ENCODE results near the gene TTF2. TPM values are rescaled to one million over a fixed set of nuclear protein-coding genes. Genes with fewer than 3 reads are reported as not detected.

TTF2 gene
- polyA plus RNA-seq, 1 donor = 32.1 TPM

DNA sequence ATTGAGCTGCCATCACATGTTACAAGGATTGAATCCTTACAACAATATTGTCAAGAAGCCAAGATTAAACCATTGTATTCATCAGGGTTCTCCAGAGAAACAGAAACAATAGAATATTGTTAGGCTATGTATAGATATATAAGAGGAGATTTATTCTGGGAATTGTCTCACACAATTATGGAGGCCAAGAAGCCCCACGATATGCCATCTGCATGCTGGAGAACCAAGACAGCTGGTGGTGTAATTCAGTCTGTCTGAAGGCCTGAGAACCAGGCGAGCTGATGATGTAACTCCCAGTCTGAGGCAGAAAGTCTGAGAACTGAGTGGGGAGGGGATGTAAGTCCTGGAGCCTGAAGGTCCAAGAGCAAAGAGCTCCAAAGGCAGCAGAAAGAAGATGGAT, 14.5 kb upstream of the TTF2 start:
- DNase-seq = no peak

DNA sequence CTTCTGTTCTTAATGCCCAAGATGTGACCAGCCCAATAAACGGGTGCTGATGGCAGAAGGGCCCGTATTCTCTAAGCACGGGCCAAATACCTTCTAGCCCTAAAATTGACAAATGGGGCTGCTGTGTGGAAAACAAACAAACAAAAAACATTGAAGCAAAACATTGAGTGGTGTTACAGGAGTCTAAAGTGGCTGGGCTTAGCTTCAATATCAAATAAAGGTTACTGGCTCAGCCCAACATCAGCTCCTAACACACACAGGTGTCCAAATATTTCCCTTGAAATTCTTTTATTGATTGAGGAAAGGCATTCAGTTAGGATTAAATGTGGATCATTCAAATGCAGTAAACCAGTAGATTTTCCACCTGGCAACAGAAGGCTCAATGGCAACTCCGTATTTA, 13.3 kb upstream of the TTF2 start:
- DNase-seq = no peak

DNA sequence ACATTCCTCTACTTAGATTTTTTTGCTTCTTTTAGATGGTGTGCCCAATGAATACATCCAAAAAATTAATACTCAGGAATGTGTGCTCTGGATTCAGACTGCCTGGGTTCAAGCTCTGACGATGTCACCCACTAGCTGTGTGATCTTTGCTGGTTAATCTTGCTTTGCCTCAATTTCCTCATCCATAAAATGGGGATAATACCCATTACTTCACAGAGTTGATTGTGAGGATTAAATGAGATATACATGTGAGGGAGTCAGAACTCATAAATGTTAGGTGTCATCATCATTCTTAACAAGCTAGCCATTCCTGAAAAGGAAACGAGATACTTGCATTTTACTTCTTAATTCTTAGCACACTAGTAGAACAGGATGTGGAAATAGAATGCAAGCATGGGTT, 12.9 kb upstream of the TTF2 start:
- no peak for DNase-seq

DNA sequence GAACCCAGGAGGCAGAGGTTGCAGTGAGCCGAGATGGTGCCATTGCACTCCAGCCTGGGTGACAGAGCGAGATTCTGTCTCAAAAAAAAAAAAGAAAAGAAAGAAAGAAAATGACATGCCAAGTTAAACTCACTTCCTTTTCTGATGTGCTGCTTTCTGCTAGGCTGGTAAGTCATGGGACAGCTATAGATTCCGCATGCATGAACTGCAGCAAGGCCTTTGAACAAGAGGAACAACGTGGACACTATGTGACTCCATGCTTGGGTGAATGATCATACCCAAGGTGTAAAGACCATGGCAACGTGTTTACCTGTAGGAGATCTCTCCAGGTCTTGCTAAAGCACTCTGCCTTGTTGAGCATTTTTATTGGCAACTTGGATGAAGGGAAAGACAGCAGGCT, 10.3 kb upstream of the TTF2 start:
- DNase-seq = no peak

DNA sequence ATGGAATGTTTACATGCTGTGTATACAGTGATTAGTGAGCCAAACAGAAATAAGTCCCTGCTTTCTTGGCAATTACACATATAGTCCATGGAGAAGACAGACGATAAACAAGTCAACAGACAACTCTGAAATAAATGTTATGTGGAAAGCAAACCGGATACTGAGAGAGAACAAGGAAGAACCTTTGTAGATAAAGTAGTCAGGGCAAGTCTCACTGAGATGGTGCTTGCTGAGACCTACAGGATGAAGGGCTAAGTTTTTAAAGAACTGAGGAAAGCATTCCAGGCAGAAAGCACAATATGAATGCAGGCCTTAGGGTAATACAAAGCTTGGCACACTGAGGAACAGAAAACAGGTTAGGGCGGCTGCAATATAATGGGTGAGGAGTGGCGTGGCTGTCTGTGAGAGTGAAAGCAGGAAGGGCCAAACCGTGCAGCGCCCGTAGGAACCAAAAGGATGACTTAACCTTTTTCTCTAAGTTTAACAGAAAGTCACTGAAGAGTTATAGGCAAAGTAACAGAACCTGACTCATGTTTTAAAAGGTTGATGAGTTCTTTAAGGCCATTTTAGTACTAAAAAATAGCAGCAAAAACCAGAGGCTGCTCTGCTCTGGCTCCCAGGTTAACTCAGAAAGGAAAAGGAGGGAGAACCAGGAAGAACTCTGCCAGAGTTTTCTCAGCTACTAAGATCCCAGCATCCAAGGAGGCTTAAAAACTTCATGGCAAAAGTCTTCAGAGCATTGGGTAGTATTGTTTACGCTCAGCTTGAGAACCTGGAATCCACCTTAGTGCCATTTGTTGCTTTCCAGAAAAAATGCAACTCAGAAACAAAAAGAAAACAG, 8.7 kb upstream of the TTF2 start:
- no peak for DNase-seq

DNA sequence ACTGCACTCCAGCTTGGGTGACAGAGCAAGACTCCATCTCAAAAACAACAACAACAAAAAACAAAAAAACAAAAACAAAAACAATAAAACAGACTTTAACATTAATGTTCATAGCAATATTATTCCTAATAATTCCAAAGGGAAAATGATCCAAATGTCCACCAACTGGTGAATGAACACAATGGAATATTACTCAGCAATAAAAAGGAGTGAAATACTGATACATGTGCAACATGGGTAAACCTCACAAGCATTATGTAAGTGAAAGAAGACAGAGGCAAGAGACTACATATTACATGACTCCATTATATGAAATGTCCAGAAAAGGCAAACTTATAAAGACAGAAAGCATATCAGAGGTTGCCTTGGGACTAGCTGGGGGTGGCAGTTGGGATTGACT, 6.1 kb upstream of the TTF2 start:
- no peak for DNase-seq

DNA sequence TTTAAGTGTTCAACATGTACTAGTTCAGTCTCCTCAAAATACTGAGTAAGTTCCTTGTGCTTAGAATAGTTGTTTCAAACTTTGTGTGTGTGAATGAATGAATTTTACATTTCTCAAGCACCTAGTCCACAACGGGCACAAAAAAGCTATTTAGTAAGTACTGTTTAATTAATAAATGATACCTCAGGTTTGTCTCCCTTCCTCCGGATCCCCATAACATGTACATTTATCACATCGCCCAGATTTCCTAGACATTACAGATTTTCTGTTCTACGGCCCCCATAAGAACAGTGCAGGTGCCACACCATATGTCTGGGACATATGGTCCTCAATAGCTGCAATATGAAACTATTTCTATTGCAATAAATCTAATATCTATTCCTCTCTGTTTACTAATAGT, 1.3 kb upstream of the TTF2 start:
- no peak for DNase-seq

DNA sequence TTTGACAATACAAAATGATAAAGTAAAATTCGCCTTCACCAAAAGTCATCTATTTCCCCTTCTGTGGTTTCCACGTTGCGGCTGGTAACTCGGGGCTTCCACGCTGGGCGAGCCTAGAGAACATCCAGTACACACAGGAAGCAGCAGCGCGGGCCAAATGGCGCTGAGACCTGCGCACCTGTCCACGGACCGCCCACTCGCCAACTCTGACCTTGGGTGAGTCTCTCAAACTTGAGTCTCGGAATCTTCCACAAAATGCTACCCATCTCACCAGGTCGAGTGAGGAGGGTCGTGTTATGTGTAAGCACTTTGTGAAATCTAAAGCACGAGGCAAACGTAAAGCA, 820 bp upstream of the TTF2 start:
- DNase-seq = no peak

DNA sequence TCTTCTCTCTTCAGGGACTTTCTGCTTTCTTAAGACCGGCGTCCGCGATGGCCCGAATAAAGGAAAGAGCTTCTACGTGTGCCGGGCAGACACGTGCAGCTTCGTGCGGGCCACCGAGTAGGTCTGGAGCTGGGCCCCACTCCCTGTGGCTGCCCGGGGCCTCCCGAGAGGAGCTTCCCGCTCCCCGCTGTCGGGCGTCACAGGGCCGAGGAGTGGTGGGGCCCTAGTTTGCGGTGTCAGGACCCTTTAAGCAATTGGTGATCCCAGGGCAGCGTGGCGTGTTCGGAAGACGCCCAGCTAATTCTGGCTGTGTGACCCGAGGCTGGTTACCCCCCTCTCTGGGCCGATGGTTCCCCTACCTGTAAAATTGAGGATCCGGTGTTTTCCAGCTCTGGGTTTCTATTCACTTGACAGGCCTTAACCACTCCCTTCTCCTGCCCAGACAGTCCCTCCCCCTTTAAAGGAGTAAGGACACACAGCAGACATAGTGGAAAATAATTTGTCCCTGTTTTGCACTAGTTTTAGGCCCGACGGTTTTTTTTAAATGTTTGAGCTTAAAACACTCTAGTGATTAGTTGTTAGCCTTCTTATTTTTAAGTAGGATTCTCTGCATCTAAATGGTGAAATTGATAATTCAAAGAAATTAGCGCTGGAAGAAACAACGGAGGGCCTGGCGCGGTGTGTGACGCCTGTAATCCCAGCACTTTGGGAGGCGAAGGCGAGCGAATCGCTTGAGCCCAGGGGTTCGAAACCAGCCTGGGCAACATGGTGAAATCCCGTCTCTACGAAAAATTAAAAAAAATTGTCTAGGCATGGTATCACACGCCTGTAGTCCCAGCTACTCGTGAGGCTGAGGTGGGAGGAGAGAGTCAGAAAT, 553 bp downstream of the TTF2 start:
- peak; percentile 43 for DNase-seq

DNA sequence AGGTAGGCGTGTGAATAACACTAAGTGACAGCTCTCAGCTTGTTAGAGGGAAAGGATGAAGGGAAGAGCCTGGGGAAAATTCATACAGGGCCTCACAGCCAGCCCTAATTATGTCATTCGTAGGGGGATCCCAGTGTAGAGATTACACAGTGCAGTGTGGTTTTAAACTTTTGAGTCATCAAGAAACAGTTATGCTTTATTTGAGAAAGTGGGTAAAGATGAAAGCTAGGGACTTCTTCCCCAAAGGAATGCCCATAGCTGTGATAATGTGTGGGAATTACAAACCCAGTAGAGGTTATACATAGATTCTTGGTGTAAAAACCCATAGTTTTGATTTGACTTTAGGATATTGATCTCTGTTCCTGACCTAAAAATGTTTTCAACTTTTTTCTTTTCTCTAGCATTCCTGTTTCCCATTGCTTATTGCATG, 1.9 kb downstream of the TTF2 start:
- no peak for DNase-seq

DNA sequence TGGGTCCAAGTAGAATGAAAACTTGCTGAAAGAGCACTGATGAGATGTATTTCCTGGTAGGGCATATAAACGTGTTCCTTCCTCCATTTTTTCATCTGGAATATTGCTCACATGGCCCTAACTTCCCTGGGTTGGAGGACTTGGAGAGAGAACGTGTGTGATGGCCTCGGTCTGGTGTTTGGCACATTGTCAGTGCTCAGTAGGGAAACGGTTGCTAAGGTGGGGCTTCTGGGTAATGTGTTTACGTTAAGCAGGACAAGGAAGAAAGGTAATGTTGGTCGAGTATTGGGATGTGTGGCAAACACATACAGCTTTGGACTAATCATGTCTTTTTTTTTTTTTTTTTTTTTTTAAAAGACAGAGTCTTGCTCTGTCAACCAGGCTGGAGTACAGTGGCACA, 6.2 kb downstream of the TTF2 start:
- no peak for DNase-seq

DNA sequence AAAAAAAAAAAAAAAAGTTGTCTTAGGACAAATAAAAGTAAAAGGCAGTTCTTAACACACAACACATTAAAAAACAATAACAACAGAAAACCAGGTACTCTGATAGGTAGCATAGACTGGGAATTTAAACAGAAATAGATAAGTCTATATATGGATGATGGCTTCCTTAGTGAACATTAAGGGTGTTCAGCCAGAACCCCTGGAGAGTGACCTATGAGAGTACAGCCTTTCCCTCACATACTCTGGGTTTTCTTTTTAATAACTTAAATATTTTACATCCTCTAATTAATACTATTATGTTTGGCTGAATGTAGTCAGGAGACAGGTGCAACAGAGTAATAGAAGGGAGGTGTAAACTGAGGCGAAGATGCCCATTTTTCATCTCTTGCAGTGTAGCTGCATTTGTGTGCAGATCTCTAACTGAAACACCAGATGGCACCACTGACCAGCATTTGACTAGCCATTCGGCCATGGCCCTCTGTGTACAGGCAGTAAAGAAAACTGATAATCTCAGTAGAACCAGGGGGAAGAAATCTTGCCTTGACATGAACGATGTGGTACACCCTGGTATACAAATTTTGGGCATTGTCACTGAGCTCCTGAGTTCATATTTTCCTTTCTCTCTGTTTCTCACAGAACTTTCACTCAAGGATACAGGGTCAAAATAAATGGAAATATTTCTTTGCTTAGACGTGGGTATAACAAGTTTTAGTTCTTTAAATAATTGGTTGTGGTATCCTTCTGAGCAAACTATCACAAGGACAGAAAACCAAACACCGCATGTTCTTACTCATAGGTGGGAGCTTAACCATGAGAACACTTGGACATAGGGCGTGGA, 7.6 kb downstream of the TTF2 start:
- DNase-seq = peak; percentile 28

DNA sequence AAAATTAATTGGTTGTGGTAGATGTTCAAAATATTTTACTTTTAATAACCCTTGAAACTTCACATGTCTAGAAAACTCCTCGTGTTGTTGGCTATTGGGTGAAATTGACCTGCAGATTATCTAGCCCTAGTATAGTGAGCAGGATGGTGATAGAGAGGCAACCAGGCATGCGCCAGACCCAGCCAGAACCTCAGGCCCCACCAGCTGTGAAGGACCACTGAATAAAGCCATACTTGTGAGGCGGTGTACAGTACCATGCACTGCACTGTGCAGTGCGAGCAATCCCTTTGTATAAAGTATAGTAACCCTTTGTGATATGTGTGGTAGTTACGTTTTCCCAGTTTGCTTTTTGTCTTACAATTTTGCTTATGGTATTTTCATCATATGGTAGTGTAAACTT, 8.5 kb downstream of the TTF2 start:
- DNase-seq = no peak

DNA sequence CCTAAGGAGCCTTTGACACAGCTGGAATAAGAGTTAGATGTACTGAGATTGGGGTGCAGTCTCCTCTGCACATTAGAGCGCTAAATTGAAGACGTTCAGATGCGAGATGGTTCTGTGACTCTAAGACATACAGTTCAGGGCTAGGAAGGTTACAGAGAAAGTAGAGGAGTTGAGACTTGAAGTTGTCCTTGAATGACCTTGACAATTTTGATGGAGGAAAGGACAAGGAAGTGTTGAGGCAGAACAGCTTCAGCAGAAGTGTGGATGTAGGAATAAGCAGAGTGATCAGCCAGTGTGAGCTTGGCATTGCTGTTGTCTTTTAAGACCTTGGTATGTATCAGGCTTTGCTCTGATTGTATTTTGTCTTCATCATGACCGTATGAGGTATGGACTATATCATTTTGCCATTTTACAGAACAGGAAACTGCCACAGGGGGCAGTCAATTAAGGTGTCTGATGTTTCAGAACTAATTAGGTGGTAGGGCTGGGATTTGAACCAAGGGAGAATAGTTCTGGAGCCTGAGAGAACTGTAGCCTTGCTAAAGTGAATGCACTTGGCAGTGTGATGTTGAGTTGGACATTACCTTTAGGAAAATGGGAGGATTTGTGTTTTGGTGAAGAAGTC, 9.2 kb downstream of the TTF2 start:
- DNase-seq = no peak

DNA sequence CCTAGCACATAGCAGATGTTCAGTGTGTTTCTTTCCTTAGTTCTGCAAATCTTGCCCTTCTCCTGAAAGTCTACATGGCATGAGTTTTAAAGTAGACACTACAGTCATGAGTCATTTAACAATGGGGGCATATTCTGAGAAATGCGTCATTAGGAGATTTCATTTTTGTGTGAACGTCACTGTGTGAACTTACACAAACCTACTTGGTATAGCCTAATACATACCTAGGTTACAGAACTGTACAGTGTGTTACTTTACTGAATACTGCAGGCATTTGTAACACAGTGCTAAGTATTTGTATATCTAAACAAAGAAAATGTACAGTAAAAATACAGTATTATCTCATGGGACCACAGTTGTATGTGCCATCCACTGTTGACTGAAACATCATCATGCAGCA, 10.0 kb downstream of the TTF2 start:
- DNase-seq = no peak

DNA sequence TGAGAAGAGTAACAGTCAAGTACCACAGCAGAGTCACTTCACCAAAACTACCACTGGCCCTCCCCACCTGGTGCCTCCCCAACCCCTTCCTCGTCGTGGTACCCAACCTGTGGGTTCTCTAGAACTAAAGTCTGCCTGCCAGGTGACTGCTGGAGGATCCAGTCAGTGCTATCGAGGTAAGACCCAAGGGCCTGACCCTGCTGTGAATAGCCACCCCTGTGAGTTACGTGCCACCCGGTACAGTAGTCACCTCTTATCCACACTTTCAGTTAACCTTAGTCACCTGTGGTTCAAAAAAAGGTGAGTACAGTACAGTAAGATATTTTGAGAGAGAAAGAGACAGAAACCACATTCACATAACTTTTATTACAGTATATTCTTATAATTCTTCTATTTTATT, 16.5 kb downstream of the TTF2 start:
- no peak for DNase-seq

DNA sequence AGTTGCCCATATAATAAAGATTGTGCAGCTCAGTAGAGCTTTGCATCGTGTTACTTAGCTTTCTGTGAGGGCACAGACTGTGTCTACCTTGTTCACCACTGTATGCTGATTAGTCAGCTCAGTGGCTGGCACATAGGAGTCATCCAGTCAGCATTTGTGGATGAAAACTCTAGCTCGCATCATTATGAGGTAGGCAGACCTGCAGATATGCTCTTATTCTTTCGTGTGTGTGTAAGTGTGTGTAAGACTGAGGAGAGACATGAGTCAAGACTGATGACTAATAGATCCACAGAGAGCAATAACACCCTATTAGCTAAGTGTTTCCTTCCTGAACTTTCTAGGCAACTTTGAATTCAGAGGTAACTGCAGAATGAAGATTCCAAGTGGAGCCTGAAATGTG, 17.1 kb downstream of the TTF2 start:
- no peak for DNase-seq

DNA sequence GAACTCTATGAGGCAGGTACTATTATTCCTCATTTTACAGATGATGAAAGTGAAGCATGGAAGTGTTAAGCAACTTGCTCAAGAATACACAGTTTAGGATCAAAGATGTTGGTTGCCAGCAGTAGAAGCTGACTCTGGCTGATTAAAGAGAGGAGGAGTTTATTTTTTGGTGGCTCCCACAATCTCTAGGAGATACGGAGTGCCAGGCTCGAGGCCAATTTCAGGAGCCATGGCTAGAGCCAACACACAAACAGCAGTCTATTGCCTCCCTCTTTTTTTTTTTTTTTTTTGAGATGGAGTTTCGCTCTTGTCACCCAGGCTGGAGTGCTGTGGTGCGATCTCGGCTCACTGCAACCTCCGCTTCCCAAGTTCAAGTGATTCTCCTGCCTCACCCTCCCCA, 19.6 kb downstream of the TTF2 start:
- DNase-seq = no peak

DNA sequence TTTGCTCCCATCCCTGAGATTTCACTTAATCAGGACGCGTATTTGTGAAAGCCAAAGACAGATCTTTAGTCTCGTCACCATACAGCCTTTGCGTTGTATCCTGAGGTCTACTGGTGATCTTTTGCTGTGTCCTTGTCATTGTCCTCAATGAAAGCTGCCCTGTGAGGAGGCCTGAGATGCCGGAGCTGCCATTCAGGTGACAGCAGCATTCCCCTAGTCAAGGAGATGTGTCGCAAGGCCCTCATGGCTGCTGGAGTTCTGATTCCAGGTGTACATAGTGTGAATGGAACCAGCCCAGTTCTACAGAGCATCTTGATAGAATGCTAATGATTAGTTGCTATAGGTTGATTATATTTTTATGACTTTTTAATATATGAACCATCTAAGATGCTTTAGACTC, 24.1 kb downstream of the TTF2 start:
- no peak for DNase-seq

DNA sequence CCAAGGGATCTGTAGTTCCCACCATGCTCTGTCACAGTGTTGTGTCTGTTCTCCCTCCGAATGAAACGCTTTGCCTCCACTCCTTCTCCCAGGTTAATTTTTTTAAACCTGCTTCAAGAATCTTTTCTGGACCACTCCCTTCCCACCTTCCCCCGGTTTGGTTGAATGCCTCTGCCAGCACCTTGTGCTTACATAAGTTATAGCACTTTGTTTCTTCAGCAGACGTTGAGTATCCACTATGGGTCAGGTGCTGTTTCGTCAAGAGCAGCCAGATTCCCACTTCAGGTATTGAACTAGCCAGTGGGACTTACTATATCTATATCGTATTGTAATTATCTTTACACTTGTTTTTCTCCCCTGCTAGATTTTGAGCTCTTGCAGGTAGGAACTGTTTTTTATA, 27.6 kb downstream of the TTF2 start:
- DNase-seq = no peak

DNA sequence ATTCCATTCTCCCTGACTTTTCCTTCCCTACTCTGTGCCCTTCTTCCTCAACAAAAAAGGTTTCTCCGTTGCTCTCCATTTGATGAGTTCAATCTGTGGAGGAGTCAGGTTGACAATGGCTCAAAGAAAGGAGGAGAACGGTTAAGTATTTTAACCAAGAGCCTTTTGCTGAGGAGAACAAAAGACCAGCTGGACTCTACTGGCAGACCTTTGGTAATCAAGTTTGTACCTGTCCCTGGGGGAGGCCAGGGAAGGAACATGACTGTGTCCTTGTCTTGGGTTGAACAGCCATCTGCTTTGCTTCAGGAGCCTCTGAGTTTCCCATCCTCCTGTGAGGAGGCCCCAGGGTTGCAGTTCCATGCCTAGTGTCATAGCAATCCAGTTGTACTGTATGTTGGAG, 29.9 kb downstream of the TTF2 start:
- no peak for DNase-seq

DNA sequence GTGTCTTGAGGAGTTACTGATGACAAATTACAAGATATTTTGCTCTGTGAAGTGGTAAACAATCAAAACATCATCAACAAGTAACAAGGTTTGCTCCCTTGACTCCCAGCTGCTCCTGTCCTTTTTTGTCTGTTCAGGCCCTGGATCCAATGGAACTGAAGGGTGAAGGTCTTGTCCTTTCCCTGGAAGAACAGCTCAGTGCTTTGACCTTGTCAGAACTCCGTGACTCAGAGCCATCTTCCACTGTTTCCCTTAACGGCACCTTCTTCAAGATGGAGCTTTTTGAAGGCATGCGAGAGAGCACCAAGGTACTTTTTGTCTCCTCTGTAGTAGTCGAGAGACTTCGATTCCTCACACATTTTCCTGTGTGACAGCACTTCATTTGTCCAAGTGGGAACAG, 32.5 kb downstream of the TTF2 start:
- DNase-seq = no peak
